K562 (cell line): ENCODE measurements around the gene PSAT1.

ENCODE experiments used
- ARID1B ChIP-seq: fragments of 450-650 bp; IDR thresholded peaks from 2 replicates; pipeline ENCODE4 v1.6.1; 2016; ENCODE audit warnings: antibody characterized with exemption, mild to moderate bottlenecking, inconsistent platforms
- ATF1 ChIP-seq, 2 experiments: fragments of 450-650 bp in 1 of 2; IDR thresholded peaks; 2 replicates each; pipeline ENCODE4 v1.6.1; 2016; ENCODE audit warnings: missing compliant biosample characterization in 1 of 2, missing genetic modification characterization in 1 of 2
- CTCF ChIP-seq, 3 experiments: IDR thresholded peaks in 2 of 3; conservative IDR thresholded peaks in 1 of 3; 2 replicates each; pipeline ENCODE4 v1.5.1; 2011 to 2012; ENCODE audit warnings: low read length in 3 of 3, mild to moderate bottlenecking in 3 of 3, control low read depth in 2 of 3, improper control_type of control experiment in 1 of 3, inconsistent platforms in 1 of 3, low read depth in 1 of 3, mixed read lengths in 1 of 3, moderate library complexity in 1 of 3; ENCODE audit not compliant: insufficient read depth in 2 of 3
- CXXC5 ChIP-seq: fragments of 250-450 bp; sonication (Bioruptor Pico); IDR thresholded peaks from 2 replicates; pipeline ENCODE4 v1.8.0; 2022; ENCODE audit warnings: inconsistent platforms, mild to moderate bottlenecking, moderate library complexity
- L3MBTL2 ChIP-seq: fragments of 450-650 bp; IDR thresholded peaks from 2 replicates; pipeline ENCODE4 v1.6.1; 2016; ENCODE audit warnings: mild to moderate bottlenecking, moderate library complexity
- NR0B1 ChIP-seq: fragments of 450-650 bp; IDR thresholded peaks from one replicate; pipeline ENCODE4 v1.6.1; 2018; ENCODE audit warnings: mild to moderate bottlenecking, moderate library complexity; ENCODE audit not compliant: partially characterized antibody
- POLR2A ChIP-seq: fragments of 450-650 bp; conservative IDR thresholded peaks from 2 replicates; pipeline ENCODE4 v1.6.1; 2016
- SIN3A ChIP-seq, 2 experiments: fragments of 150-350 bp in 1 of 2; IDR thresholded peaks; 2 replicates each; pipeline ENCODE4 v1.6.1; 2011 to 2016; ENCODE audit warnings: borderline replicate concordance in 2 of 2, low read depth in 2 of 2, low read length in 2 of 2, mild to moderate bottlenecking in 2 of 2, moderate library complexity in 2 of 2; ENCODE audit not compliant: control insufficient read depth in 1 of 2
- SREBF2 ChIP-seq: sonication (generic); formaldehyde crosslinking; IDR thresholded peaks from 2 replicates; pipeline ENCODE4 v1.4.0; 2020; ENCODE audit warnings: mild to moderate bottlenecking, missing genetic modification reagents
- SRF ChIP-seq, 2 experiments: fragments of 250-450, 450-650 bp in 1 of 2; sonication (Bioruptor Pico) in 1 of 2; sonication (generic) in 1 of 2; formaldehyde crosslinking; IDR thresholded peaks; 2 replicates each; pipeline versions ENCODE4 v1.5.0 to v1.5.1; 2020 to 2022; ENCODE audit warnings: mild to moderate bottlenecking in 1 of 2, missing genetic modification reagents in 1 of 2
- ZBTB40 ChIP-seq, 2 experiments: fragments of 450-650 bp in 1 of 2; sonication (generic) in 1 of 2; formaldehyde crosslinking in 1 of 2; IDR thresholded peaks; 2 replicates each; pipeline versions ENCODE4 v1.7.1 to v1.9.0; 2016 to 2022; ENCODE audit warnings: inconsistent platforms in 1 of 2, mild to moderate bottlenecking in 1 of 2, missing genetic modification reagents in 1 of 2
- ZKSCAN3 ChIP-seq: fragments of 250-450 bp; sonication (Bioruptor Pico); IDR thresholded peaks from 2 replicates; pipeline ENCODE4 v1.4.0; 2020
- ZNF696 ChIP-seq: fragments of 250-450 bp; sonication (Bioruptor Pico); conservative IDR thresholded peaks from 2 replicates; pipeline ENCODE4 v1.4.0; 2020; ENCODE audit warnings: mild to moderate bottlenecking, moderate library complexity

GRCh38 chr9:78324068-78324650 lies 27.2 kb downstream of the PSAT1 start:
- TF ChIP-seq ZKSCAN3 (CRISPR knock-in tag) (no peak), L3MBTL2 (no peak), SREBF2 (no peak), POLR2A (no peak), SRF (CRISPR knock-in tag; IDR thresholded peaks at IDR 0.05) (no peak), ATF1 (CRISPR knock-in tag; IDR thresholded peaks at IDR 0.05) (no peak), ATF1 (tag; IDR thresholded peaks at IDR 0.05) (no peak), CTCF (IDR thresholded peaks at IDR 0.05 in 2 of 3, conservative IDR thresholded peaks at IDR 0.05 in 1 of 3; ENCODE audit: insufficient read depth in 2 of 3, low read depth in 1 of 3, low read length in 3 of 3) (no peak), ARID1B (no peak), CXXC5 (CRISPR knock-in tag) (no peak), ZBTB40 (IDR thresholded peaks at IDR 0.05) (no peak), ZBTB40 (CRISPR knock-in tag; IDR thresholded peaks at IDR 0.05) (no peak), NR0B1 (no peak), SIN3A (IDR thresholded peaks at IDR 0.05; ENCODE audit: borderline replicate concordance in 2 of 2, control insufficient read depth in 1 of 2, low read depth in 2 of 2, low read length in 2 of 2) (no peak), ZNF696 (CRISPR knock-in tag) (no peak)
